Activated CD8-positive, alpha-beta T cell treated with anti-CD3 and anti-CD28 coated beads for 36 hours (primary cell): ENCODE results near the gene AGAP1. TPM values are rescaled to one million over a fixed set of nuclear protein-coding genes. Genes with fewer than 3 reads are reported as not detected.

Experiments used
- ATAC-seq: fragments of 200-7000 bp; cut with Tn5 transposase; one replicate; pipeline ENCODE4 v1.10.0; 2021; ENCODE audit warnings: mild to moderate bottlenecking, moderate library complexity
- CTCF ChIA-PET: fragments of 350-600 bp; sonication (Branson Sonifier 250); formaldehyde crosslinking; loops from one replicate; lab custom pipeline; 2021; ENCODE audit warnings: antibody characterized with exemption; lab: Charles Lee
- POLR2A ChIA-PET: fragments of 350-600 bp; sonication (Branson Sonifier 250); formaldehyde crosslinking; loops from one replicate; lab custom pipeline; 2021; ENCODE audit warnings: antibody characterized with exemption; lab: Charles Lee
- DNase-seq: peaks from one replicate; pipeline ENCODE4 v3.0.0-alpha.2; 2020
- H3K27ac Mint-ChIP-seq: one replicate; pipeline ENCODE4 v1.8.0; 2021; ENCODE audit warnings: mild to moderate bottlenecking, mixed read lengths
- H3K27me3 Mint-ChIP-seq: one replicate; pipeline ENCODE4 v1.8.0; 2021; ENCODE audit warnings: mixed read lengths
- H3K36me3 Mint-ChIP-seq: one replicate; pipeline ENCODE4 v1.8.0; 2021; ENCODE audit warnings: low read depth, mixed read lengths
- H3K4me1 Mint-ChIP-seq: one replicate; pipeline ENCODE4 v1.8.0; 2021; ENCODE audit warnings: low read depth, mixed read lengths
- H3K4me3 Mint-ChIP-seq: one replicate; pipeline ENCODE4 v1.8.0; 2021; ENCODE audit warnings: mild to moderate bottlenecking, moderate library complexity, mixed read lengths
- H3K9me3 Mint-ChIP-seq: one replicate; pipeline ENCODE4 v1.8.0; 2021; ENCODE audit warnings: mixed read lengths
- intact Hi-C: fragments of 100-400 bp; cut with micrococcal nuclease; formaldehyde crosslinking; loops from one replicate; pipeline ENCODE4 v1.10.0; 2022
- total RNA-seq, 2 experiments: library from RNA; stranded (reverse); gene quantifications; one replicate each; pipeline ENCODE4 v1.2.3, GENCODE V29; 2021
- TF ChIP-seq, protein P1 (sequence below): fragments of 200-600 bp; IDR thresholded peaks from one replicate; pipeline ENCODE4 v1.8.0; 2022; ENCODE audit warnings: antibody characterized with exemption, mild to moderate bottlenecking

AGAP1 gene
- total RNA-seq, 2 experiments from 2014 or later: 2.5 to 2.9 TPM

DNA sequence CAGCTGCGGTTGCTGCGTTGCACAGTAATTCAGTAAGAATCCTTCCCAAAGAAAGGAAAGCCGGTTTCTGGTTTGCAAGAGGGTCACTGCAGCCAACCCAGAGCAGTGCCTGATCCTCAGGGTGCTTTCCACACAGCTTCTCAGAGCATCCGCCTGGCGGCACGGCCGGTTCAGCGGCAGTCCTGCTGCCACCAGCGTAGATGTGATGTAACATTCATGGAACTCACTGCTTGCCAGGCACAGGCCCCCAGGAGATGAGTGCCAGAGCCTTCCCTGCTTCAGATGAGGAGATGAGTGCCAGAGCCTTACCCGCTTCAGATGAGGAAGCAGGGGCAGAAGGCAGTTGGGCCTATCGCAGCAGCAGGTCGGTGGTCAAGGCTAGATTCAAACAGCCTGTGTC, 444.1 kb downstream of the AGAP1 start:
- ChIA-PET POLR2A (no interaction called here), CTCF (interaction anchor here (1.2 kb wide), 1 partner anchor 243 kb away, joined by 4 read pairs; no protein-coding TSS in a partner anchor)
- no peak for DNase-seq
- Mint-ChIP-seq H3K4me3 (no peak overlapping the region), H3K9me3 (peaks cover 4% of the 10 kb centered on the region), H3K4me1 (no peaks in the 10 kb centered on the region), H3K27ac (no peak overlapping the region), H3K36me3 (no peaks in the 10 kb centered on the region), H3K27me3 (peaks cover 3% of the 10 kb centered on the region)
- TF ChIP-seq, protein P1, sequence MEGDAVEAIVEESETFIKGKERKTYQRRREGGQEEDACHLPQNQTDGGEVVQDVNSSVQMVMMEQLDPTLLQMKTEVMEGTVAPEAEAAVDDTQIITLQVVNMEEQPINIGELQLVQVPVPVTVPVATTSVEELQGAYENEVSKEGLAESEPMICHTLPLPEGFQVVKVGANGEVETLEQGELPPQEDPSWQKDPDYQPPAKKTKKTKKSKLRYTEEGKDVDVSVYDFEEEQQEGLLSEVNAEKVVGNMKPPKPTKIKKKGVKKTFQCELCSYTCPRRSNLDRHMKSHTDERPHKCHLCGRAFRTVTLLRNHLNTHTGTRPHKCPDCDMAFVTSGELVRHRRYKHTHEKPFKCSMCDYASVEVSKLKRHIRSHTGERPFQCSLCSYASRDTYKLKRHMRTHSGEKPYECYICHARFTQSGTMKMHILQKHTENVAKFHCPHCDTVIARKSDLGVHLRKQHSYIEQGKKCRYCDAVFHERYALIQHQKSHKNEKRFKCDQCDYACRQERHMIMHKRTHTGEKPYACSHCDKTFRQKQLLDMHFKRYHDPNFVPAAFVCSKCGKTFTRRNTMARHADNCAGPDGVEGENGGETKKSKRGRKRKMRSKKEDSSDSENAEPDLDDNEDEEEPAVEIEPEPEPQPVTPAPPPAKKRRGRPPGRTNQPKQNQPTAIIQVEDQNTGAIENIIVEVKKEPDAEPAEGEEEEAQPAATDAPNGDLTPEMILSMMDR: no peak
- intact Hi-C loops: loop anchor here (10.0 kb wide), 1 partner anchor 247 kb away; no protein-coding TSS in a partner anchor
- no peak for ATAC-seq

DNA sequence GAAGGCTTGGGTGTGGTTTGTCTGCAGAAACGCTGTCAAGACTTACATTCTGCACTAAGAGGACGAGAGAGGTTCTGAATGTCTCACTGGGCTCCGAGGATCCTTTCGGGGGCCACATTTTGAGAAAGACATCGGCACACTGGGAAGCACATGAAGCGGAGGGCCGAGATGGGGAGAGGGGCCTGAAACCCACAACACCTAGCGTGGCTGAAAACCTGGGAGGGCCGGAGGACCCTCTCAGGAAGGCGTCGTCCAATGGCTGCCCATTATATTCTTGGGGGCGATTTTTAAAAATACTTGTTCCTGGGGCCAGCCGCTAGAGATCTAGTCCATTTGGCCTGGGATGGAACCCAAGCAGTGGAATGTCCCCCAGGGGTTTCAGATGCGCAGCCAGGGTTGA, 444.8 kb downstream of the AGAP1 start:
- CTCF ChIA-PET: no interaction called here
- POLR2A ChIA-PET: no interaction called here
- intact Hi-C loops: loop anchor here (10.0 kb wide), 1 partner anchor 246 kb away; no protein-coding TSS in a partner anchor
- ATAC-seq (no peak), DNase-seq (no peak)
- Mint-ChIP-seq H3K4me1 (no peaks in the 10 kb centered on the region), H3K27me3 (peaks cover 5% of the 10 kb centered on the region), H3K36me3 (no peaks in the 10 kb centered on the region), H3K9me3 (peaks cover 4% of the 10 kb centered on the region), H3K27ac (no peak overlapping the region), H3K4me3 (no peak overlapping the region)
- TF ChIP-seq, protein P1: no peak

DNA sequence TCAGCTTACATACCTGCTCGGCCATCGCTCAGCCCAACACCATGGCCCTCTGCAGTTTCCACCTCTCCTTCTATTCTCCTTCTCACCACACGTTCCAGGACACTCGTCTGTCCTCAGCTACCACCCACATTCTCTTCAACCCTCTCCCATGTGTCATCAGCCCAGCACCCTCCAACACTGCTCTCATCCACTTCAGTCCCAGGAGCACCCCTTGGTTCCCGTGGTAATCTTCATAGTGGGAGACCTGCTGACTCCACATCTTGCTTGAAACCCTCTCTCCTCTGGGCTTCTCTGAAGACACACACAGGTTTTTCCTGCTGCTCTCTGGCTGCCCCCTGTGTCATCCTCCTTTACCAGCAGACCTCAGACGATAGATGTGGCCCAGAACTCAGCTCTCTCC, 445.6 kb downstream of the AGAP1 start:
- ChIA-PET CTCF (no interaction called here), POLR2A (no interaction called here)
- no peak for DNase-seq
- intact Hi-C loops: loop anchor here (10.0 kb wide), 1 partner anchor 245 kb away; no protein-coding TSS in a partner anchor
- Mint-ChIP-seq H3K27me3 (peaks cover 5% of the 10 kb centered on the region), H3K4me1 (no peaks in the 10 kb centered on the region), H3K4me3 (no peak overlapping the region), H3K27ac (no peak overlapping the region), H3K9me3 (peaks cover 4% of the 10 kb centered on the region), H3K36me3 (no peaks in the 10 kb centered on the region)
- ATAC-seq: no peak
- TF ChIP-seq, protein P1: no peak

DNA sequence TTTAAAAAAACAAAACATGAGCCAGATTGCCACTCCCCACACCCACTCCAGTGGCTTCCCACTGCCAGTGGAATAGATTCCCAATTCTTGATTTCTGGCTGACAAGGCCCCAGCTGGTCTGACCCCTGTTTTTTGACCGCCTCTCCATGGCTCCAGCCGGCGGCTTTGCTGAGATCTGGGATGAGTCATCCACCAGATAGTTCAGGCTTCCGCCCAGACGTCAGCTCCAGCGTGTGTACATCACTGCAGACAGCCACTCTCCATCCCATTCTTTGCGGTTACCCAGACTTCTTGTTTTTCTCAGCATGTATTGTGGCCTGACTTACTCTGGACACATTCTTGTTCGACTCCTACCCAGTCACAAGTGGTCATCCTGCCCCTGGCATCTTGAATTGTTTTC, 446.5 kb downstream of the AGAP1 start:
- ChIA-PET POLR2A (no interaction called here), CTCF (no interaction called here)
- H3K4me3 Mint-ChIP-seq: no peak overlapping the region
- H3K36me3 Mint-ChIP-seq: no peaks in the 10 kb centered on the region
- intact Hi-C loops: no loop called here
- TF ChIP-seq, protein P1: no peak
- no peak overlapping the region for H3K27ac Mint-ChIP-seq
- no peaks in the 10 kb centered on the region for H3K4me1 Mint-ChIP-seq
- no peak for DNase-seq
- ATAC-seq: no peak
- H3K27me3 Mint-ChIP-seq: peaks cover 5% of the 10 kb centered on the region
- peaks cover 4% of the 10 kb centered on the region for H3K9me3 Mint-ChIP-seq

DNA sequence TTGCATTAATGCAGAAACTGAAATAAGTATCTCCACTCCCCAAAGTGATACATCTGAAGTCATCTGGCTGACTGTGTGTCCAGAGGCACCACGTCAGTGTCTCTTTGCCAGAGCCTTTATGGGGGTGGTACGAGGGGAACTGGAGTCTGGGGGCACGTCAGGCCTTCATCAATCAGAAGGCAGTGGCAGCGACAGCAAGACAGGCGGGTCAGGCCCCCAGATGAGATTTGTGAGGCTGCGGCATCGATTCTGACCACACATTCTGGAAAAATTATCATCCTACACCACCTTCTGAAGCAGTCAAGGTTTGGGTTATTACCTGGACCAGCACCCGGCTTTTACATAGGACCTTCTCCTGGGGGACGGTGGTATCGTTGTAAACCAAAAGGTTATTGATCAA, 450.7 kb downstream of the AGAP1 start:
- Mint-ChIP-seq H3K36me3 (no peaks in the 10 kb centered on the region), H3K27me3 (peaks cover 20% of the 10 kb centered on the region), H3K9me3 (no peaks in the 10 kb centered on the region), H3K4me1 (no peaks in the 10 kb centered on the region), H3K4me3 (no peak overlapping the region), H3K27ac (no peak overlapping the region)
- TF ChIP-seq, protein P1: no peak
- CTCF ChIA-PET: interaction anchor here (1.3 kb wide), 1 partner anchor 8 kb away, joined by 4 read pairs; no protein-coding TSS in a partner anchor
- POLR2A ChIA-PET: no interaction called here
- intact Hi-C loops: no loop called here
- ATAC-seq (no peak), DNase-seq (no peak)
